Glutamatergic neuron (in vitro differentiated cells): ENCODE data around the gene NAA15. TPM values are rescaled to one million over a fixed set of nuclear protein-coding genes. Genes with fewer than 3 reads are reported as not detected.
A peak's percentile ranks its signal among the peaks of the same experiment; 100 is the strongest.
"Not testable (repeated sequence)": the region's sequence is repeated elsewhere in the genome, so short reads cannot be mapped to it uniquely, and the experiment has no call there.

Experiments used
- DNase-seq: peaks from one replicate; pipeline ENCODE4 v3.0.0; 2022
- H3K27ac Mint-ChIP-seq: one replicate; pipeline ENCODE4 v1.8.0; 2020; ENCODE audit warnings: mild to moderate bottlenecking, mixed read lengths, inconsistent platforms; ENCODE audit not compliant: unreplicated experiment
- H3K27me3 Mint-ChIP-seq: one replicate; pipeline ENCODE4 v1.8.0; 2020; ENCODE audit warnings: mild to moderate bottlenecking, moderate library complexity, mixed read lengths, inconsistent platforms; ENCODE audit not compliant: unreplicated experiment
- H3K36me3 Mint-ChIP-seq: one replicate; pipeline ENCODE4 v1.8.0; 2020; ENCODE audit warnings: mild to moderate bottlenecking, mixed read lengths, inconsistent platforms; ENCODE audit not compliant: unreplicated experiment
- H3K4me1 Mint-ChIP-seq: one replicate; pipeline ENCODE4 v1.8.0; 2020; ENCODE audit warnings: mild to moderate bottlenecking, low read depth, mixed read lengths, inconsistent platforms; ENCODE audit not compliant: unreplicated experiment
- H3K4me3 Mint-ChIP-seq: one replicate; pipeline ENCODE4 v1.8.0; 2020; ENCODE audit warnings: mild to moderate bottlenecking, mixed read lengths, inconsistent platforms; ENCODE audit not compliant: unreplicated experiment
- H3K9me3 Mint-ChIP-seq: one replicate; pipeline ENCODE4 v1.8.0; 2020; ENCODE audit warnings: mild to moderate bottlenecking, moderate library complexity, mixed read lengths, inconsistent platforms; ENCODE audit not compliant: unreplicated experiment
- total RNA-seq: library from RNA; stranded (reverse); fragmentation: NEBNext Ultra II Directional; extraction: Animal tissue kit (Norgen Biotek cat#: 25700); gene quantifications from one replicate; pipeline ENCODE4 v1.2.1, GENCODE V29; 2021; ENCODE audit not compliant: unreplicated experiment
- TF ChIP-seq, protein P1 (sequence below): fragments of 200-600 bp; sonication (generic); IDR thresholded peaks from one replicate; pipeline ENCODE4 v1.5.0; 2021; ENCODE audit not compliant: partially characterized antibody, unreplicated experiment

NAA15 gene
- total RNA-seq, 1 donor from 2014 or later = 44.9 TPM

DNA sequence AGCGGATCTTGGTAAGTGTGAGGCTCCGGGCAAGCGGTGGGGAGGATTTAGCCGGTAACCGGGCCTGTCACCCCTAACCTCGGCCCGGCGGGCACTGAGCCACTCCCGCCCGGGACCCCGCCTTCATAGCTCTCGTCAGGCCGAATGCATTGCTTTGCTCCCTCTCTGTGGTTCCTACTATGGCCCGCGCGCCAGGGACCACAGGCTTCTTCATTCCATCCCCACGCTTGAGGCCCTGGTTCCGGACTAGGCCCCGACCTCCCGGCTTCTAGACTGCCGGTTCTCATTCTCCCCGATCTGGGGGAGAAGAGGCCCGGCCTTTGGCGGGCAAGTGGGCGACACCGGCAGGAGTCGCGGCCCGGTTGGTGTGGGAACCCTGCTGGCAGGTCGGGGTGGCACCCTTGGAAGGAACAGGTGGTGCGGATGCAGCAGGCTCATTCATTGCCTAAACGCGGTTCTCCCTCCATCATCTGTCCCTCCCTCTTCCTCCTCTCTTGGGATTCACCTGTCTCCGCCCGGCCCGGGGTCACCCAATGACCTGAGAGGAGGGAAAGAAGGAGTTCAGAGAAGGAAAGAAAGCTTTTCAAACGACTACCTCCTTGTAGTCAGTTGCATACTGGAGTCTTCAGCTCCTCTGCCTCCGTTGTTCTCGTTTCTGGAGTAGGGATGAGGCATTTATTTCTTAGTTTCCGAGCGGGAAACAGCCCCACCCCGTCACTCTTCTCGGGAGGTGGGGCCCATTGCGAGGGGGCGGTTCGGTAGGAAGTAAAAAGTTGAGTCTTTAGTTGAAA, 711 bp downstream of the NAA15 start, which contains the start of gene NDUFC1:
TSS of gene NDUFC1 (minus strand) at position 657 of the 791 bp plus-strand sequence. CDS start 6,679 bp downstream, outside the sequence.
- peak within 1 kb of the TSS; percentile 99 for H3K27ac Mint-ChIP-seq
- H3K27me3 Mint-ChIP-seq = peaks cover 6% of the 10 kb centered on the region
- H3K36me3 Mint-ChIP-seq = peaks cover 5% of the 10 kb centered on the region
- TF ChIP-seq, protein P1, sequence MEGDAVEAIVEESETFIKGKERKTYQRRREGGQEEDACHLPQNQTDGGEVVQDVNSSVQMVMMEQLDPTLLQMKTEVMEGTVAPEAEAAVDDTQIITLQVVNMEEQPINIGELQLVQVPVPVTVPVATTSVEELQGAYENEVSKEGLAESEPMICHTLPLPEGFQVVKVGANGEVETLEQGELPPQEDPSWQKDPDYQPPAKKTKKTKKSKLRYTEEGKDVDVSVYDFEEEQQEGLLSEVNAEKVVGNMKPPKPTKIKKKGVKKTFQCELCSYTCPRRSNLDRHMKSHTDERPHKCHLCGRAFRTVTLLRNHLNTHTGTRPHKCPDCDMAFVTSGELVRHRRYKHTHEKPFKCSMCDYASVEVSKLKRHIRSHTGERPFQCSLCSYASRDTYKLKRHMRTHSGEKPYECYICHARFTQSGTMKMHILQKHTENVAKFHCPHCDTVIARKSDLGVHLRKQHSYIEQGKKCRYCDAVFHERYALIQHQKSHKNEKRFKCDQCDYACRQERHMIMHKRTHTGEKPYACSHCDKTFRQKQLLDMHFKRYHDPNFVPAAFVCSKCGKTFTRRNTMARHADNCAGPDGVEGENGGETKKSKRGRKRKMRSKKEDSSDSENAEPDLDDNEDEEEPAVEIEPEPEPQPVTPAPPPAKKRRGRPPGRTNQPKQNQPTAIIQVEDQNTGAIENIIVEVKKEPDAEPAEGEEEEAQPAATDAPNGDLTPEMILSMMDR = peak; percentile 37
- peaks cover 8% of the 10 kb centered on the region for H3K4me1 Mint-ChIP-seq
- peaks cover 7% of the 10 kb centered on the region for H3K9me3 Mint-ChIP-seq
- H3K4me3 Mint-ChIP-seq = peak within 1 kb of the TSS; percentile 100
- DNase-seq = peak; percentile 69

DNA sequence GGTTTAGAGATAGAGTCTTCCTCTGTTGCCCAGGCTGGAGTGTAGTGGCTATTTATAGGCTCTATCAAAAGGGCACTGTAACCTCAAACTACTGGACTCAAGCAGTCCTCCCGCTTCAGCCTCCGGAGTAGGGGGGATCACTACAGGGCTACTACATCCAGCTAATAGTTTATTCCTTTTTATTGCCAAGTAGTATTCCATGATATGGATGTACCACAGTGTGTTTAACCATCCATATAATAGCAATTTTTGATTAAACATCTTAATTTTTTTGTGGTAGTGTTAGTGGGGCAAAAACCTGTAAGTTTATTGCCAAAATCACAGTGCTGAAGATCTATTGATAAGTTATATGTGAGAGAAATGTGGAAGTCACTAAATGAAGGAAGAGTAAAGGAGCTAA, 3.6 kb downstream of the NAA15 start:
- no peak overlapping the region for H3K4me3 Mint-ChIP-seq
- peaks cover 5% of the 10 kb centered on the region for H3K36me3 Mint-ChIP-seq
- H3K27ac Mint-ChIP-seq = no peak overlapping the region
- peaks cover 6% of the 10 kb centered on the region for H3K27me3 Mint-ChIP-seq
- H3K4me1 Mint-ChIP-seq = peaks cover 8% of the 10 kb centered on the region
- DNase-seq = no peak
- peaks cover 7% of the 10 kb centered on the region for H3K9me3 Mint-ChIP-seq
- TF ChIP-seq, protein P1 = no peak

DNA sequence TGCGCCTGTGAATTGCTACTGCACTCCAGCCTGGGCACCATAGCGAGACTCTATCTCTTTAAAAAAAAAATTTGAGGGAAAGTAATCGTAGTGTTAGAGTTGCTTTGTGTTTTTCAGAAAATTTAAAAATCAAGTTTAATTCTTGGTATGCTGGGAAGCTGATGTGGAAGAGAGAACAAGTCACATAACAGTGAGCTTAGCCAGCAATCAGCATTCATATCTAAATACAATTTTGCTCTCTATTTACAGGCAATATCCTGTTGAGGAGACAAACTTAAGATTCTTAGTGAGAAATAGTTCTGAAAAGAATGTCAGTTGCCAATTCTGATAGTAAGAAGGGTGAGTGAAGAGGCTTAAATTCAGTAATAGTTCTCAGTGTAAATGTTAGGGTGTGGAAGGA, 10.6 kb downstream of the NAA15 start:
- no peak overlapping the region for H3K27ac Mint-ChIP-seq

DNA sequence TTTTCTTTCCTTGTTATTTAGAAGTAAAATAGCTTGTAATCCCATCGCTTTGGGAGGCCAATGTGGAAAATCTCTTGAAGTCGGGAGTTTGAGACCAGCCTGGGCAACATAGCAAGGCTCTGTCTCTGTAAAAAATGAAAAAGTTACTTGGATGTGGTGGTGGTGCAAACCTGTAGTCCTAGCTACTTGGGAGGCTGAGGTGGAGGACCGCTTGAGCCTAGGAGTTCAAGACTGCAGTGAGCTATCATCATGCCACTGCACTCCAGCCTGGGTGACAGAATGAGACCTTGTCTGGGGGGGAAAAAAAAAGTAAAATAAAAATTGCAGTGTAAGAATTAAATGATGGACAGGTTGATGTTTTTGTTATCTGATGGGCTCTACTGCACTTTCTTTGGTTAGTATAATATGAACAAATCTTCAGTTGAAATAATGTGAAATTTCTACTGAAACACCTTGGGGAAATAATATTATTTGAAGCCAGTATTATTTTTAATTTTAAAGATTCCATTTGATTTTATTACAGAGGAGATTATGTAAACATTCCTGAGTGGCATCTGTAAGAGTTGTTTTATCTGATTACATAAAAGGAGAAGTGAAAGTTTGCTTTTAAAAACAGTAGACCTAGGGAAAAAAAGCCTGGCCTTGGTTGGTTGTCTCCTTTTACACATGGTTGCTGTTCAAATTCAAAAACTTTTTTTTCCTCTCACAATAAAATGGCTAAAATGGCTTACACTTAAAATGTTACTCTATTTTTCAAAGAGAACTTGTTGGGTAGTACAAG, 11.4 kb downstream of the NAA15 start:
- no peaks in the 10 kb centered on the region for H3K36me3 Mint-ChIP-seq
- no peaks in the 10 kb centered on the region for H3K27me3 Mint-ChIP-seq
- TF ChIP-seq, protein P1 = no peak
- H3K4me1 Mint-ChIP-seq = peaks cover 2% of the 10 kb centered on the region
- H3K4me3 Mint-ChIP-seq = no peak overlapping the region
- no peak for DNase-seq
- no peaks in the 10 kb centered on the region for H3K9me3 Mint-ChIP-seq
- no peak overlapping the region for H3K27ac Mint-ChIP-seq

More for the DNA sequence above, 10.6 kb downstream of the NAA15 start:
- Mint-ChIP-seq H3K9me3 (no peaks in the 10 kb centered on the region), H3K27me3 (no peaks in the 10 kb centered on the region), H3K4me1 (peaks cover 2% of the 10 kb centered on the region), H3K36me3 (no peaks in the 10 kb centered on the region), H3K4me3 (no peak overlapping the region)
- TF ChIP-seq, protein P1 = no peak
- no peak for DNase-seq

DNA sequence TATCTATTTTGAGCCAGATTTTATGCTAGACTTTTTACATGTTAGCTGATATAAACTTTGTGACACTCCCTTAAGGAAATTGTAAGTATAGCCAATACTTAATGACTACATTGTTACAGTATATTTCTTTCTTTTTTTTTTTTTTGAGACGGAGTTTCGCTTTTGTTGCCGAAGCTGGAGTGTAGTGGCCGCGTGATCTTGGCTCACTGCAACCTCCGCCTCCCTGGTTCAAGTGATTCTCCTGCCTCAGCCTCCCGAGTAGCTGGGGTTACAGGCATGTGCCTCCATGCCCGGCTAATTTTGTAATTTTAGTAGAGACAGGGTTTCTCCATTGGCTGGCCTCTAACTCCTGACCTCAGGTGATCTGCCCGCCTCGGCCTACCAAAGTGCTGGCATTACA, 12.1 kb downstream of the NAA15 start:
- not testable (repeated sequence) for H3K4me3 Mint-ChIP-seq, H3K27me3 Mint-ChIP-seq, H3K27ac Mint-ChIP-seq, H3K4me1 Mint-ChIP-seq, DNase-seq, H3K36me3 Mint-ChIP-seq, H3K9me3 Mint-ChIP-seq
